HAP-1 (cell line): ENCODE data around the gene ADGRL3.
A peak's percentile ranks its signal among the peaks of the same experiment; 100 is the strongest.

Experiments used
- DNase-seq, 2 experiments: peaks; one replicate each; pipeline ENCODE4 v3.0.0-alpha.2; 2016 to 2020; ENCODE audit warnings: low spot score in 2 of 2
- H3K27me3 ChIP-seq: fragments of 250-450 bp; sonication (Bioruptor Pico); 2 replicates; pipeline ENCODE4 v1.5.1; 2020; ENCODE audit warnings: low read depth, mild to moderate bottlenecking, moderate library complexity
- H3K36me3 ChIP-seq: fragments of 250-450 bp; sonication (Bioruptor Pico); replicated peaks from 2 replicates; pipeline ENCODE4 v1.5.1; 2020; ENCODE audit warnings: mild to moderate bottlenecking
- H3K4me1 ChIP-seq: fragments of 250-450 bp; sonication (Bioruptor Pico); 2 replicates; pipeline ENCODE4 v1.5.1; 2020; ENCODE audit warnings: mild to moderate bottlenecking
- H3K4me3 ChIP-seq: fragments of 250-450 bp; sonication (Bioruptor Pico); 2 replicates; pipeline ENCODE4 v1.5.1; 2020; ENCODE audit warnings: mild to moderate bottlenecking, moderate library complexity
- H3K9me3 ChIP-seq: fragments of 250-450 bp; sonication (Bioruptor Pico); 2 replicates; pipeline ENCODE4 v1.5.1; 2020; ENCODE audit warnings: mild to moderate bottlenecking, moderate library complexity
- in situ Hi-C: fragments of 300-500 bp; cut with MboI; formaldehyde crosslinking; loops from 3 replicates; pipeline ENCODE4 v1.14.3; 2020; ENCODE audit warnings: low sequenced_read_pairs, inconsistent platforms, mixed read lengths

The ADGRL3 gene

DNA sequence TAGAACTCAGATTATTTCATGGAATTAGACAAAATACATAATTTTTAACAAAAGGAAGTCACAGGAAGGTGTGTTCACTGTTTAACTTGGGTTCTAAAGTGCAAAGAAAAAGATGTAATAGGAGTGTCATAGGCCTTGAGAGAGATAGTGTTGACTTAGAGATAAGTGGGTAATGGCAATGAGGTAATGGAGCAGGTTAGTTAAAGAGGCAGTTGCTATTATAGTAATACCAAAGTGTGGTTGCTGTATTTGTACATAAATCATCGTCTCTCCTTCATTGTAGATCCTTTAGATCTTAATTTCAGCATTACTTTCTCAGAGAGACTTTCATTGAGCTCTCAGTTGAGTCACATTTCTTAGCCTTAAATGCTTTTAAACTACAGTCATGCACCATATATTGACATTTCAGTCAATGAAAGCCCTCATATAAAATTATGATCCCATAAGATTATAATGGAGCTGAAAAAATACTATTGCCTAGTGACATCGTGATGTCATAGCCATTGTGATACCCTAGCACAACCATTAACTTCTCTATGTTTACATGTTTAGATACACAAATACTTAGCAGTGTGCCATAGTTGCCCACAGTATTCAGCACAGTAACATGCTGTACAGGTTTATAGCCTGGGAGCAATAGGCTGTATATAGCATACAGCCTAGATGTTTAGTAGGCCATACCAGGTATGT is 245.4 kb downstream of the ADGRL3 start:
- Histone ChIP-seq H3K4me1 (peaks cover 9% of the 10 kb centered on the region), H3K9me3 (no peaks in the 10 kb centered on the region), H3K4me3 (no peak overlapping the region), H3K27me3 (no peaks in the 10 kb centered on the region), H3K36me3 (no peaks in the 10 kb centered on the region)
- DNase-seq: no peak
- in situ Hi-C loops: no loop called here

DNA sequence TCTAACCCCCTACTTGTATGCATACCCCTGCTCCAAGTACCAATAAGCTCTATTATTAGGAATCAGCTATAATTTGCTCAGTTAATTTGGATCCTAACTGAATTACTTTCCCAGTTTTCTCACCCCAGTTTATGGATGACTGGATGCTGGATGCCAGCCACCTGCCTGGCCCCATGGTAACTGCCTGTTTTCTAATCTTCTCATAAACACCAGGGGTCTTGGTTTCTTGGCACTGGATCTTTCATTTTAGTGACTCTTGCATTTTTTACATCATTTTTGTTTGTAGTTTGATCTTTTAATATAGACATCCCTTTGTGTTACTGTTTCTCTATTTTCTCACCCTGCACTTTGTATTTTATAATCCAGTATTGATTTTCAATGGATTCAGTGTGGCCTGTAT is 246.8 kb downstream of the ADGRL3 start:
- Histone ChIP-seq H3K36me3 (no peaks in the 10 kb centered on the region), H3K27me3 (no peaks in the 10 kb centered on the region), H3K4me1 (peaks cover 9% of the 10 kb centered on the region), H3K9me3 (no peaks in the 10 kb centered on the region), H3K4me3 (no peak overlapping the region)
- in situ Hi-C loops: no loop called here
- DNase-seq: no peak

- Histone ChIP-seq H3K27me3 (no peaks in the 10 kb centered on the region), H3K4me3 (no peak overlapping the region), H3K4me1 (peaks cover 9% of the 10 kb centered on the region), H3K36me3 (no peaks in the 10 kb centered on the region), H3K9me3 (no peaks in the 10 kb centered on the region)
- in situ Hi-C loops: no loop called here
- DNase-seq: no peak
Observed at GRCh38 chr4:61447918-61448317, 247.8 kb downstream of the ADGRL3 start.

DNA sequence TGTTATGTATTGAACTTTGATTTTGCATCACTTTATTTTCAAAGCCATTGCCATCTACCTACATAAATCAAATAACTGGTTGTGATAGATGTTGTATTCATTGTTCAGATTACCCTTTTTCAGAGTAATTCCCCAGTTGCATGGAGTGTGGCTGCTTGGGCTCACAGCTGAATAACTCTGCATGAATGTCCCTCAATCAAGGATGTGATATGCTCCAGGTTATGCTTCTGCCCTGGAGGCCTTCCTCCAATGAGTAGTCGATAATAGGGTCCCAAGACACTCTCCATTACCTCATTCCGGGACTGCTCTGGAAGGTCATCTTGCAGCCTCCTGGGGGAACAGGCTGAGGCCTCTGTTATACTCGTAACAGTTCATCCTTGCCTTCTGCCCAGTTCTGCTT is 251.8 kb downstream of the ADGRL3 start:
- Histone ChIP-seq H3K4me3 (no peak overlapping the region), H3K36me3 (no peaks in the 10 kb centered on the region), H3K4me1 (no peaks in the 10 kb centered on the region), H3K27me3 (no peaks in the 10 kb centered on the region), H3K9me3 (no peaks in the 10 kb centered on the region)
- DNase-seq: no peak
- in situ Hi-C loops: no loop called here

DNA sequence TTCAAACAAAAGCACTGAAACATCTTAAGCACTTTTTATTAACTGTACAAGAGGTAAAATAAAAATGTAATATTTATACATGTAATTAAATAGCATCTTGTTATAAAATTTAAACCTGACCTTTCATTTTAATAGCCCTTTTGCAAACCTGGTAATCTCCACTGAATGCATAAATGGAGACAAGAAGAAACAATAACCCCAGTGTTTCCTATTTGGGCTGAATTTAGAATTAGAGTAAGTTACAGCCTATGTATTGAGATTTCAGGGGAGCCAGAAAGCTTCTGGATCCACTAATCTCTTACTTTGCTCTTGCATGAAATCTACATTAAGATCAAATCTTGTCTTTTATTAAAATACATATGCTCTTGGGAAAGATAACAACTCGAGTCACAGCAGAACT is 261.8 kb downstream of the ADGRL3 start:
- H3K4me3 ChIP-seq: no peak overlapping the region
- DNase-seq: no peak
- no peaks in the 10 kb centered on the region for H3K27me3 ChIP-seq
- H3K9me3 ChIP-seq: no peaks in the 10 kb centered on the region
- peaks cover 6% of the 10 kb centered on the region; the same call in 1 of the 2 replicates for H3K4me1 ChIP-seq
- H3K36me3 ChIP-seq: no peaks in the 10 kb centered on the region
- in situ Hi-C loops: no loop called here

DNA sequence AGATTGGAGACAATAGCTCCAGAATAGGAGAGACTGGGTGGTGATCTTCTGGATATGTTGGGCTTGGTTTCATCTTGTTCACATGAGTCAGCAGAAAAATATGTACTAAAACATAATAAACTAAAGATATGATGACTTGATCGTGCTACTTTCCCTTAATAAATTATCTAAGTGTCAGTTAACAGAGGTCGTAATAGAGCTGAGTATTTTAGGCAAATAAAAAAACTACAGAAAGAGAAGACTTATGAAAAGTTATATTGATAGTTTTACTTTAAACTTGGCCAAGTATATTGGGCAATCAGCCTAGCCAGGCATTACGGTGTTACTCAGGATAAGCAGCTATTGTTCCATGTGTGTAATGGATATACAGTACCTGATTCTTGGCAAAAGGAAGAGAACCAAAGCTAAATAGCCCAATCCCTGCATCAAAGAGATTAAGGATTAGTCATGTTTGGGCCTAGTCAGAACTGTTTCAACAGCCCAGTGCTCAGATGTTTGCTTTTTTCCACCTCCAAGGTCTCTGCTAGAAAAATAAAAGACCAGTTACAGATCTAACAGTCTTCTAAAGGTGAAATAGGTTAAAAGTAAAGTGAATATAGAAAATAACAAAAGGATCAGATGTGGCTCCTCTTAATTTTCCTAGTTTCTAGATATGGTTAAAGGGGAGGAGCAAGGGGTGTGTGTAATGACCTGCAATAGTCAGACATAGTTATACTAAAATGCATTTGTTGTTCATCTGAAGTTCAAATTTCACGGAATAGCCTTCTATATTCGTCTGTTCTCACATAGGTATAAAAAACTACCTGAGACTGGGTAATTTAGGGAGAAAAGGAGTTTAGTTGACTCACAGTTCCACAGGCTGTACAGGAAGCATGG is 262.6 kb downstream of the ADGRL3 start:
- in situ Hi-C loops: no loop called here
- H3K36me3 ChIP-seq: no peaks in the 10 kb centered on the region
- H3K4me1 ChIP-seq: peaks cover 8% of the 10 kb centered on the region
- H3K27me3 ChIP-seq: no peaks in the 10 kb centered on the region
- no peak for DNase-seq
- no peak overlapping the region for H3K4me3 ChIP-seq
- no peaks in the 10 kb centered on the region for H3K9me3 ChIP-seq

GRCh38 chr4:61468024-61468720 is 268.0 kb downstream of the ADGRL3 start:
- H3K36me3 ChIP-seq: no peaks in the 10 kb centered on the region
- no peaks in the 10 kb centered on the region for H3K27me3 ChIP-seq
- H3K9me3 ChIP-seq: no peaks in the 10 kb centered on the region
- peak in 1 of 2 experiments; percentile 45 for DNase-seq
- in situ Hi-C loops: no loop called here
- no peak overlapping the region for H3K4me3 ChIP-seq
- H3K4me1 ChIP-seq: peaks cover 5% of the 10 kb centered on the region; the same call in 1 of the 2 replicates

DNA sequence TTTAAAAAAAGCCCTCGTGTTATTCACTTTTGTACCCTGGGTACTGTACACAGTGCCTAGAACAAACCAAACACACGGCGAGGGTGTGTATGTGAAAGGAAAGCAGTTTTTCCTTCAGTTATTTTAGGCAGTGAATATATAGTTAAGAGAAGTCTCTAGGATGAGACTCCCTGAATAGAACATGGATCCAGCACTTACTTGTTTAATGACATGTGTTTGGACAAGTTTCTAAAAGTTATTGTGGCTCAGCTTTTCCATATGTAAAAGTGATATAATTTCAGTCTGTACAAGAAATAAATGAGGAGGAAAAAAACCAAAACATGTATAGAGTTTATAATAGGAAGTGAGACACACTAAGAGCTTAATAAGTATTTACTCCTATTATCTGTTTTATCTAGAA is 273.2 kb downstream of the ADGRL3 start:
- H3K9me3 ChIP-seq: no peaks in the 10 kb centered on the region
- peaks cover 14% of the 10 kb centered on the region for H3K4me1 ChIP-seq
- no peak for DNase-seq
- H3K4me3 ChIP-seq: no peak overlapping the region
- H3K27me3 ChIP-seq: no peaks in the 10 kb centered on the region
- in situ Hi-C loops: no loop called here
- H3K36me3 ChIP-seq: no peaks in the 10 kb centered on the region

- Histone ChIP-seq H3K27me3 (no peaks in the 10 kb centered on the region), H3K4me3 (no peak overlapping the region), H3K4me1 (peaks cover 14% of the 10 kb centered on the region), H3K9me3 (no peaks in the 10 kb centered on the region), H3K36me3 (no peaks in the 10 kb centered on the region)
- no peak for DNase-seq
- in situ Hi-C loops: no loop called here
Observed at GRCh38 chr4:61478340-61478739, 278.2 kb downstream of the ADGRL3 start.

DNA sequence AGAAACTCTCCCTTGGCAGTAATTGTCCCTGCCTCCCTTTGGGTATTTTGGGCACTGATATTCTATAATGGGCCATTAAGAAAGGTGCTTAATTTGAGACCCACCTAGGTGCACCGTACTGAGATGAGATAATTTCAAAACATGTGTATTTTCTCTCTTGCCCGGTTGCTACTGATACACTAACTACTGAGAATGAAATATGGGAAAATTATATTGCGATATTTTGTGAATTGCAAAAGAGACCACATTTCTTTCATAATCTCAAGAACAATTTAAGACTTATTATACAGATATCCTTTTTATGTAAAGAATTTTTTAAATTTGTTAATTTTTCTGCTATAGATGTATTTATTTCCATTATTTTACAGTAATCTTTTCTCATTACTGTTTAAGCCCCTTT is 284.9 kb downstream of the ADGRL3 start:
- no peaks in the 10 kb centered on the region for H3K9me3 ChIP-seq
- no peaks in the 10 kb centered on the region for H3K36me3 ChIP-seq
- no peaks in the 10 kb centered on the region for H3K4me1 ChIP-seq
- DNase-seq: no peak
- in situ Hi-C loops: no loop called here
- H3K4me3 ChIP-seq: no peak overlapping the region
- no peaks in the 10 kb centered on the region for H3K27me3 ChIP-seq

GRCh38 chr4:61489927-61490326 is 289.8 kb downstream of the ADGRL3 start:
- in situ Hi-C loops: no loop called here
- no peak for DNase-seq
- Histone ChIP-seq H3K4me3 (no peak overlapping the region), H3K4me1 (peaks cover 15% of the 10 kb centered on the region), H3K36me3 (no peaks in the 10 kb centered on the region), H3K27me3 (no peaks in the 10 kb centered on the region), H3K9me3 (no peaks in the 10 kb centered on the region)

- Histone ChIP-seq H3K27me3 (no peaks in the 10 kb centered on the region), H3K36me3 (no peaks in the 10 kb centered on the region), H3K9me3 (no peaks in the 10 kb centered on the region), H3K4me1 (peaks cover 17% of the 10 kb centered on the region), H3K4me3 (no peak overlapping the region)
- peak; percentile 27 to 79 for DNase-seq
- in situ Hi-C loops: no loop called here
Observed at GRCh38 chr4:61493041-61493440, 292.9 kb downstream of the ADGRL3 start.

DNA sequence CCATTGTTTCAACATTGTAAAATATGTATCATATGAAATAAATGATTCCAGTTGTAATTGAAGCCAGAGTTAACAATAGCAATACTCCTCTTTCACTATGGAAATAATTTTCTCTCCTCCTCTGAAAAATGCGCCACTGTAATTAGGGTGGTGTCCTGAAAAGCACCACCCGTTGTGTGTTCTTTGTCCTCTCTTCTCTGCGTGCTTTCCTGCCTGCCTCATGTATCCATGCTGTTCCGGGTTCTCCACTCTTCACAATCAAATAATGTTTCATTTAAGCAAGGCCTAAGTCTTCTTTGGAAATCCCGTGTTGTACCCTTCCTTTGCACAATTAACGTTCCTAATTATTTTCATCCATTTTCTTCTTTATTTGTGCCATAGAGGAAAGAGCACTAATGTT is 293.3 kb downstream of the ADGRL3 start:
- DNase-seq: peak; percentile 35 to 66
- no peak overlapping the region for H3K4me3 ChIP-seq
- no peaks in the 10 kb centered on the region for H3K27me3 ChIP-seq
- peaks cover 17% of the 10 kb centered on the region for H3K4me1 ChIP-seq
- in situ Hi-C loops: no loop called here
- H3K9me3 ChIP-seq: no peaks in the 10 kb centered on the region
- H3K36me3 ChIP-seq: no peaks in the 10 kb centered on the region

DNA sequence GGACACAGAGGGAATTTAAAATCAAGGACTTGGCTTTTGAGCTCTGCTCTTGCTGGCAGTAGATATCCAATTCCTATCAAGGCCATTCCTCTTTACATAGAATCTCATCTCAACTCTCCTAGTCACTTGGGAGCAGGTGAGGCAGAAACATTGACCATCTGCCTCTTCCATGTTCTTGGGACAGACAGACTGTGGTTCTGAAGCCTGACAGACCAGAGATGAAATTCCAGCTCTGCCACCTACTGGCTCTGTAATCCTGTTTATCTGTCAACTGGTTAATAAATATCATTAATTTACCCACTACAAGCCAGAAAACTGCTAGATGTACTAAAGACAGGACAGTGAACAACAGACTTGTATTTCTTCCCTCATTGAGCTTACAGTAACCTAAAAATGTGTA is 300.8 kb downstream of the ADGRL3 start:
- Histone ChIP-seq H3K4me1 (peaks cover 13% of the 10 kb centered on the region), H3K4me3 (no peak overlapping the region), H3K9me3 (no peaks in the 10 kb centered on the region), H3K36me3 (no peaks in the 10 kb centered on the region), H3K27me3 (no peaks in the 10 kb centered on the region)
- DNase-seq: no peak
- in situ Hi-C loops: no loop called here
